BLaER1 treated with 17β-estradiol and CSF1 and Interleukin-3, amounts not matched to agents 10 nM and 100 nM (cell line): ENCODE measurements around the gene REN.

Source experiments
- H3K27ac ChIP-seq, 11 experiments: shearing (Covaris generic); formaldehyde crosslinking; 2 replicates each; pipeline ENCODE4 v1.8.1; 2022
- H3K27me3 ChIP-seq, 11 experiments: shearing (Covaris generic); formaldehyde crosslinking; 2 replicates each; pipeline ENCODE4 v1.8.1; 2022
- H3K36me3 ChIP-seq, 11 experiments: shearing (Covaris generic); formaldehyde crosslinking; 2 replicates each; pipeline ENCODE4 v1.8.1; 2022
- H3K4me1 ChIP-seq, 10 experiments: shearing (Covaris generic); formaldehyde crosslinking; 2 replicates each; pipeline ENCODE4 v1.8.1; 2022
- H3K4me2 ChIP-seq, 11 experiments: shearing (Covaris generic); formaldehyde crosslinking; 2 replicates each; pipeline ENCODE4 v1.8.1; 2022
- H3K4me3 ChIP-seq, 10 experiments: shearing (Covaris generic); formaldehyde crosslinking; 2 replicates each; pipeline ENCODE4 v1.8.1; 2022
- H3K9ac ChIP-seq, 11 experiments: shearing (Covaris generic); formaldehyde crosslinking; 2 replicates each; pipeline ENCODE4 v1.8.1; 2022
- H3K9me3 ChIP-seq, 11 experiments: shearing (Covaris generic); formaldehyde crosslinking; replicated peaks in 1 of 11; 2 replicates each; pipeline ENCODE4 v1.8.1; 2022
- H4K20me1 ChIP-seq, 11 experiments: shearing (Covaris generic); formaldehyde crosslinking; 2 replicates each; pipeline ENCODE4 v1.8.1; 2022
- Cebpa-rat ChIP-seq, 11 experiments: shearing (Covaris generic); IDR thresholded peaks; 2 replicates each; pipeline ENCODE4 v1.8.1; 2022

REN gene

GRCh38 chr1:204116539-204116938, 49.6 kb downstream of the REN start:
- no peak overlapping the region for H3K4me3 ChIP-seq
- peaks cover 32 to 52% (median 50%) of the 10 kb centered on the region in 10 experiments for H3K4me1 ChIP-seq
- H4K20me1 ChIP-seq, result peaks cover 0 to 16% (median 0%) of the 10 kb centered on the region in 11 experiments; a peak in 2 of 22 replicates
- no peaks in the 10 kb centered on the region for H3K27me3 ChIP-seq
- H3K4me2 ChIP-seq, result peak overlapping the region; percentile 23 to 91 (median 51); a peak in 18 of 22 replicates
- no peaks in the 10 kb centered on the region for H3K9me3 ChIP-seq
- H3K36me3 ChIP-seq, result 0 out of 22 replicates have a peak, but pooled peaks cover 0 to 3% (median 0%) of the 10 kb centered on the region in 11 experiments
- no peak overlapping the region for H3K9ac ChIP-seq
- H3K27ac ChIP-seq, result no peak overlapping the region
- no peak for TF ChIP-seq Cebpa-rat (IDR thresholded peaks at IDR 0.05)

GRCh38 chr1:204115116-204115515, 51.0 kb downstream of the REN start:
- peak overlapping the region in 9 of 11 experiments; percentile 18 to 82 (median 50); a peak in 13 of 22 replicates for H3K27ac ChIP-seq
- H3K27me3 ChIP-seq, result no peaks in the 10 kb centered on the region
- no peak for TF ChIP-seq Cebpa-rat (IDR thresholded peaks at IDR 0.05)
- H3K36me3 ChIP-seq, result 0 out of 22 replicates have a peak, but pooled peaks cover 0 to under 1% (median 0%) of the 10 kb centered on the region in 11 experiments
- H3K9ac ChIP-seq, result peak overlapping the region in 6 of 11 experiments; percentile 20 to 51 (median 44); a peak in 7 of 22 replicates
- H3K4me2 ChIP-seq, result peak overlapping the region; percentile 69 to 96 (median 87)
- H3K4me3 ChIP-seq, result peak overlapping the region in 2 of 10 experiments; percentile 13 to 27; a peak in 2 of 20 replicates
- H3K4me1 ChIP-seq, result peaks cover 32 to 58% (median 51%) of the 10 kb centered on the region in 10 experiments
- H3K9me3 ChIP-seq, result no peaks in the 10 kb centered on the region
- H4K20me1 ChIP-seq, result peaks cover 0 to 16% (median 0%) of the 10 kb centered on the region in 11 experiments; a peak in 2 of 22 replicates

- Histone ChIP-seq H3K4me3 (peak overlapping the region in 2 of 10 experiments; percentile 13 to 27; a peak in 2 of 20 replicates), H4K20me1 (peaks cover 0 to 16% (median 0%) of the 10 kb centered on the region in 11 experiments; a peak in 2 of 22 replicates), H3K9me3 (no peaks in the 10 kb centered on the region), H3K27ac (peak overlapping the region in 10 of 11 experiments; percentile 19 to 82 (median 59); a peak in 18 of 22 replicates), H3K4me1 (peaks cover 32 to 58% (median 51%) of the 10 kb centered on the region in 10 experiments), H3K9ac (peak overlapping the region in 7 of 11 experiments; percentile 1 to 51 (median 39); a peak in 9 of 22 replicates), H3K27me3 (no peaks in the 10 kb centered on the region), H3K36me3 (no peaks in the 10 kb centered on the region), H3K4me2 (peak overlapping the region; percentile 69 to 96 (median 87))
- TF ChIP-seq Cebpa-rat (IDR thresholded peaks at IDR 0.05), result no peak
These were observed 51.5 kb downstream of the REN start for GRCh38 chr1:204114606-204115005.

GRCh38 chr1:204113896-204114295, 52.2 kb downstream of the REN start:
- no peaks in the 10 kb centered on the region for H3K36me3 ChIP-seq
- H3K4me3 ChIP-seq, result no peak overlapping the region
- peak overlapping the region in 5 of 11 experiments; percentile 7 to 51 (median 50); a peak in 9 of 22 replicates for H3K9ac ChIP-seq
- peak overlapping the region; percentile 69 to 96 (median 87) for H3K4me2 ChIP-seq
- peak overlapping the region in 9 of 11 experiments; percentile 17 to 82 (median 63); a peak in 15 of 22 replicates for H3K27ac ChIP-seq
- peaks cover 0 to 16% (median 0%) of the 10 kb centered on the region in 11 experiments; a peak in 2 of 22 replicates for H4K20me1 ChIP-seq
- H3K27me3 ChIP-seq, result no peaks in the 10 kb centered on the region
- no peak for TF ChIP-seq Cebpa-rat (IDR thresholded peaks at IDR 0.05)
- H3K4me1 ChIP-seq, result peaks cover 32 to 58% (median 51%) of the 10 kb centered on the region in 10 experiments
- H3K9me3 ChIP-seq, result no peaks in the 10 kb centered on the region

GRCh38 chr1:204112876-204113730, 53.0 kb downstream of the REN start:
- Histone ChIP-seq H3K9me3 (no peaks in the 10 kb centered on the region), H3K27me3 (no peaks in the 10 kb centered on the region), H3K4me1 (peaks cover 32 to 58% (median 51%) of the 10 kb centered on the region in 10 experiments), H3K27ac (peak overlapping the region in 3 of 11 experiments; percentile 8 to 80 (median 70); a peak in 3 of 22 replicates), H3K4me3 (no peak overlapping the region), H3K9ac (peak overlapping the region in 1 of 11 experiments; percentile 51; a peak in 1 of 22 replicates), H3K4me2 (peak overlapping the region; percentile 69 to 96 (median 87)), H4K20me1 (peaks cover 0 to 16% (median 0%) of the 10 kb centered on the region in 11 experiments; a peak in 2 of 22 replicates), H3K36me3 (no peaks in the 10 kb centered on the region)
- TF ChIP-seq Cebpa-rat (IDR thresholded peaks at IDR 0.05), result no peak

GRCh38 chr1:204110894-204111633, 55.1 kb downstream of the REN start:
- no peak overlapping the region for H3K27ac ChIP-seq
- TF ChIP-seq Cebpa-rat (IDR thresholded peaks at IDR 0.05), result no peak
- H3K27me3 ChIP-seq, result no peaks in the 10 kb centered on the region
- H3K36me3 ChIP-seq, result no peaks in the 10 kb centered on the region
- peak overlapping the region in 3 of 11 experiments; percentile 3 to 15 (median 15); a peak in 1 of 22 replicates for H3K4me2 ChIP-seq
- peaks cover 0 to 7% (median 0%) of the 10 kb centered on the region in 11 experiments; a peak in 2 of 22 replicates for H4K20me1 ChIP-seq
- H3K4me1 ChIP-seq, result peaks cover 34 to 48% (median 41%) of the 10 kb centered on the region in 10 experiments
- H3K4me3 ChIP-seq, result no peak overlapping the region
- no peak overlapping the region for H3K9ac ChIP-seq
- no peaks in the 10 kb centered on the region for H3K9me3 ChIP-seq

- Histone ChIP-seq H3K4me1 (peaks cover 33 to 48% (median 41%) of the 10 kb centered on the region in 10 experiments), H3K9ac (no peak overlapping the region), H3K4me3 (no peak overlapping the region), H3K9me3 (no peaks in the 10 kb centered on the region), H3K27me3 (no peaks in the 10 kb centered on the region), H3K27ac (no peak overlapping the region), H3K4me2 (no peak overlapping the region), H3K36me3 (no peaks in the 10 kb centered on the region), H4K20me1 (no peaks in the 10 kb centered on the region)
- no peak for TF ChIP-seq Cebpa-rat (IDR thresholded peaks at IDR 0.05)
These were observed 57.6 kb downstream of the REN start for GRCh38 chr1:204108312-204109141.

GRCh38 chr1:204107892-204108291, 58.2 kb downstream of the REN start:
- H3K4me2 ChIP-seq, result no peak overlapping the region
- H3K27me3 ChIP-seq, result no peaks in the 10 kb centered on the region
- no peaks in the 10 kb centered on the region for H4K20me1 ChIP-seq
- no peaks in the 10 kb centered on the region for H3K36me3 ChIP-seq
- H3K27ac ChIP-seq, result no peak overlapping the region
- no peak overlapping the region for H3K9ac ChIP-seq
- no peak overlapping the region for H3K4me3 ChIP-seq
- H3K4me1 ChIP-seq, result peaks cover 33 to 48% (median 41%) of the 10 kb centered on the region in 10 experiments
- no peak for TF ChIP-seq Cebpa-rat (IDR thresholded peaks at IDR 0.05)
- no peaks in the 10 kb centered on the region for H3K9me3 ChIP-seq
